ACHN (cell line): ENCODE data around the gene RTP5.
"Not testable (repeated sequence)": the region's sequence is repeated elsewhere in the genome, so short reads cannot be mapped to it uniquely, and the experiment has no call there.

Experiments
- DNase-seq: peaks from one replicate; pipeline ENCODE4 v3.0.0-alpha.2; 2015
- in situ Hi-C: cut with HindIII; loops from 2 replicates; pipeline ENCODE4 v1.10.0; 2017; ENCODE audit warnings: low sequenced_read_pairs, low pct_ligation_motif_present, low pct_unique_long_range_greater_than_20kb

RTP5 gene

DNA sequence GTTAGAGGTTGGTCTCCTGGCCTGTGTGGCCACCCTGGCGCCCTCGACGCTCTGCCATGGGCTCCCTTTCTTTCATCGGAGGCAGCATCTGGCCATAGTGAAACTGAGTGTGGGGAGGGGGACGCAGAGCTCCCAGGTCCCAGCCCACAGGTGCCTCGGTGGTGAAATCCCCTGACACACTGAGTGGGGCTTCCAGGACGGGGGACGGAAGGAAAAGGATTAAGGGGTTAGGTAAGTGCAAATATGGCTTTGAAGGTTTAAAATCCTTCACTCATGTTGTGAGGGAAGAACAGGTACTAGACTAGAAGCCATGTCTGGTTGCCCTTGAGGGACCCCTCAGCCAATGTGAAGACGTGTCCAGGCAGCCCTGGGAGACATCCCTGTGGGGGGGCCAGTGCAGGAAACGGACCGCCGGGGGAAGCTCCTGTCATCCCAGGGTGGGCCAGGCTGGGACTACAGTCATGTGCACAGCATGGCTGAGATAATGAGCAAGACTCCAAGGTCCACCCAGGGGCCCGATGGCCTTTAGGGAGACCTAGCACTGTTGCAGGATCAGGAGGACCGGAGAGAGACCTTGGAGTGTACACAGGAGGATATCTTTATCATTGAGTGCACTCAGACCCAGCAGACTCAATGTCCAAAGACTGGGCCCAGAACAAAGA lies 36.3 kb downstream of the RTP5 start:
- no peak for DNase-seq
- in situ Hi-C loops = no loop called here

DNA sequence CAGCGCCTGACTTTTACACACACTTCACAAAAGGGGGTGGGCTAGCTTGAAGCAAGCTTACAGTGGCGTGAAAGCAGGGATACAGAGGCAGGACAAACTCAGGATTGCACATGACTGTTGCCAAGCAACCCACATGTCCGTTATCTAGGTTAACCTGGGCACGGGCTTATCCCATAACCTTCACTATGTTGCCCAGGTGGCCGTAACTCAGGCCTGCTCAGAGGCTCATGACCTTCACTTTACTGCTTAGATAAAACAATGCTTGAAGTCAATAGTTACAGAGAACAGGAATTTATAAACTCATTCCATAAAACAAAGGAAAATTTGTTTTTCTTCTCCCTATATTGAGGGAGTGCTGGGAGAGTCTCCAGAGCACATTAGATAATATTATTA lies 36.8 kb downstream of the RTP5 start:
- DNase-seq, in situ Hi-C loops: not testable (repeated sequence)

DNA sequence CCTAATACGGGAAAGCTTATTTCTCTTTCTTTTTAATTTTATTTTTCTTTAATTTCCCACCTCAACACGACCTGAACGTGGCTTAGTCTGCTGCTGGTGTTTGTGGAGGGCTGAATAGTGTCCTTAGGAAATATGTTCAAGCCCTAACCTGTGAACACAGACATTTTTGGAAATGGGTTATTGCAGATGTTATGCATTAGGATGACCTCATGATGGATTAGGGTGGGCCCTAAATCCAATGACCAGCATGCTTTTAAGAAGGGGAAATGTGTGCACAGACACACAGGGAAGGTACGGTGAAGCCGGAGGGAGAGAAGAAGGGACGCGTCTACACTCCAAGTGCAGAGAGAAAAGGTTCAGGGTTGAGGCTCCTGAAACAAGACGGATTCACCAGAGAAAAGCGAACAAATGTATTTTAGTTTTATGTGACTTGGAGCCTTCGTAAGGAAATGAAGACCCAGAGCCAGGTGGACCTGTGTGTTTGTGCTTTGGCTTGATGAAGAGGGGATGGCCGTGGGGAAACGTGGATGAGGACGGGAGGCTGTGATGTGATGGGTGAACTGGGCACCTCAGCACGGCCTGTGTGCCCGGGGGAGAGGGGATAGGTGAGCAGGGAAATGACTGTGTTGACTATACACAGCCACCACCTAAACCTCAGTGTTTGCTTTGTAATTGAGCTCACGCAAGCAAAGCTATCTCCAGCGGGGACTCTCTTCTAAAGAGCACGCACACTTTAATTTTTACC lies 37.5 kb downstream of the RTP5 start:
- no peak for DNase-seq
- in situ Hi-C loops = no loop called here

DNA sequence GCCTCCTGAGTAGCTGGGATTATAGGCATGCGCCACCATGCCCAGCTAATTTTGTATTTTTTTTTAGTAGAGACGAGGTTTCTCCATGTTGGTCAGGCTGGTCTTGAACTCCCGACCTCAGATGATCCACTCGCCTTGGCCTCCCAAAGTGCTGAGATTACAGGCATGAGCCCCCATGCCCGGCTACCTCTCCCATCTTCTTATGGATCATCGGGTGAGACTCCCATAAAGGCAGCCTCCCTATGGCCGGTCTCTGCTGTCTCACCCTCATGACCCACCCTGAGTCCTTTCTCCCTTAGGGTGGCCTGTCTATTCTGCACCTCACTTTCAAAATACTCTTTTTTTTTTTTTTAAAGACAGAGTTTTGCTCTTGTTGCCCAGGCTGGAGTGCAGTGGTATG lies 38.3 kb downstream of the RTP5 start:
- DNase-seq, in situ Hi-C loops: not testable (repeated sequence)

DNA sequence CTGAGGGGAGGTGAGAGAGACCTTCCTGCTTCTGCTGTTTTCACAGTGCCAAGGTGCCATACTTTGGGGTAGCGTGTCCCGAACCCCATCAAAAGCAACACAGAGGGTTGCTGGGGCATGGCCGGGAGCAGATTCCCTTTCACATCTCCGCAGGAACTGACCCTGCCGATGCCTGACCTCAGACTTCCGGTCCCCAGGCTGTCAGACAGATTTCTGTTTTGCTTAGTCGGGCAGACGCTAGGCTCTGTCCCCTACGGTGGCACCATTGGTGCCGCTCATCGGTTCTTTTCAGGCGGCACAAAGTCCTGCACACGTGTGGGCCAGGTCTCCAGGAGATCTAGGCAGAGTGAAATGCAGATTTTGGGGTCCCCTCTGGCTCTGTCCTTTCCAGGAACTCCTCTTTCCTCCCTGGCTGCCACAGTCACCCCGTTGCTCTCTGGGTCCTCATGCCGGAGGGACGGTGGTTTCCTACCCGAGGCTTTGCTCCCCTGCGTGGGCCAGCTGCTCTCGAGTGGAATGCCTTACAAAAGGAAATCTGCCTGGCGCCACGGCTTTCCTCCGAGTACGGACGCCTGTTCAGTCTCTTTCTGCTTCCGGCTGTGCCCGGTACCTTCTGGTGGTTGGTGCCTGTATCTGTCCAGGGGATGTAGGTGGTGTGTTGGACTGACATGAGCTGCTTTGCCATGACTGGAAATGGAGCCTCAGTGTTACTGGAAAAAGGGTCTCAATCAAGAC lies 39.3 kb downstream of the RTP5 start:
- no peak for DNase-seq
- in situ Hi-C loops = no loop called here

DNA sequence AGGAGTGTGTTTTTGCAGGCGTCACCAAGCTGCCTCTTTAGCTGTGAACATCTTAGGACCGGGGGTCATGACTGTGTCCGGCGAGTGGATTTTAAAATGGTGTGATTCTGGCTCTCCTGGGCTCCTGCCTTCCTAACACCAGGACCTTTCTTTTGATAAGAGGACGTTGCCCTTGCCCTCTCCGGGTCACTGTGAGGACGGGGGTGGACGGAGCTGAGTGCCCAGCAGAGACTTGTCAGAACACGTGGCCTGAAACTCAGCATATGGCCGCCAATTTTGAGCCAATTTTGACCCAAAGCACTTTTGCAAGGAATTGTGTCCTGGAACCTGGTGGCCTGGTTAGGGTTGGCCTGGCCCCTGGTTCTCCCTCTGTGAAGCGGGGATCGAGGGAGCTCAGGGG lies 40.2 kb downstream of the RTP5 start:
- in situ Hi-C loops = no loop called here
- DNase-seq = no peak

DNA sequence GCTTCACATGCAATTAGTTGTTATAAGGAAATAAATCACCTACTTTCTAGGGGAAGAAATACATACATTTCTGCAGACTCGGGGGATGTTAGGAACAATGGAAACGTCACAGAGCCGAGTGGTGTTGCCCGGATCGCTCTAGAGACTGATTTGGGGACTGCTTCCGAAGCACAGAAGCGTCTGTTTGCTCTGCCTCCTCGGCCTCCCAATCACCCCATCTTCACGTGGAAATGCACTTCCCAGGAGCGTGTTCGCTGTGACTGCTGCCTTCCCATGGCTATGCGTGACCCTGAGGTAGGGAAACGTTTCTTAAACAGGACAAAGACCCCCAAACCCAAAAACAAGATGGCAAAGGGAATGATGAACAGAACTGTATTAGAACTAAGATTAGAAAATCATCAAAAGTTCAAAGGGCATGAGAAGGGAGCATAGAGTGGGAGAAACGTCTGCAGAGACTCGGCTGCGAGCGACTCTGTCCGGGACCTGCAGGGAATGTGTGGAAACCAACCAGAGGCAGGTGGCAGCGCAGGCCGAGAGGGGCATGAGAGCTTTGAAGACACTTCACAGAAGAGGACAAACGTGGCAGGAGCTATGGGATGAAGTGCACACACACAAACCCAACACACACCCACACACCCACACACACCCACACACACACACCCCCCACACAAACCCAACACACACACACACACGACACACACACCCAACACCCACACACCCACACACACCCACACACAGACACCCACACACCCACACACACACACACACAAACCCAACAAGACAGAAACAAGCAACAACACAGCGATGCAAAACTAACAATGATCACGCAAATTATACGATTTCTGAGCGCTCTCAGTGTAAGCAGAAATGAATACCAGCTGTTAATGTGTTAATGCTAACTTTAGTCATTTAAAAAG lies 41.3 kb downstream of the RTP5 start:
- in situ Hi-C loops = no loop called here
- DNase-seq = no peak

DNA sequence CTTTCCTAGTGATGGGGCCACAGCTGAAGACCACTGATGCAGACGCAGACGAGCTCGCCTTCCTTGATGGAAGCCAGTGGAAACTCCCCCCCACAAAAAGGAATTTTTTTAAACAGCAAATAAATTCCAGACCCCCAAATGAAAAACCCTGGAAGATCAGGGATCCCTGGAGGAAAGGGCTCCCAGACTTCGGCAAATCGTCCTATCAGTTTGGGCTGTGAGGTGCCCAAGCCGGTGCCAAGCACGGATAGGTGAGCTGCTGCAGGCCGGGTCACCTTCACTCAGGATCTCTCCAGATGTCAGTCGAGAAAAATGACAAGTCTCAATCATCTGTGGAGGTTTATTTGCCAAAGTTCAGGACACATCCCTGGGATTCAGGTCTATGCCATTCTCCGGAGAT lies 42.0 kb downstream of the RTP5 start:
- DNase-seq = no peak
- in situ Hi-C loops = no loop called here

DNA sequence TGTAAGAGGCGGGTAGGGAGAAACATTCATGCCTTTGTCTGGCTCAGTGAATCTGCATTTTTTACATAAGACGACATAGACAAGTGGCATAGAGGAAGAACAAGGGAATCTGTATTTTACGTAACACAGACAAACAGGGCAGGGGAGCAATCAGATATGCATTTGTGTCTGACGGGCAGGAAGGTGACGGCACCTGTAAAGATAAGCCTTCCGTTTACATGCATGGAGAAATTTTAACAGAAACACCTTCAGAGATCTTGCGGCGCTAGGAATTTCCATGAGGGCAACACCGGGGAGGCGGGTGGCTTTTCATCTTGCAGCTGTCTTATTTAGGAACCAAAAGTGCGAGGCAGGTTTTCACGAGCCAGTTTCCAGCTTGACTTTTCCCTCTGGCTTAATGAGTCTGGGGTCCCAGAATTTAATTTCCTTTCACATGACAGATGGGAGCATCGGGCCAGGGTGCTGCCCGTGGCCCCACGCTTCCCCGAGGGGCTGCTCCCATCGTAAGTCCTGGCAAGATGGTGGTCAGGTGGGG lies 42.6 kb downstream of the RTP5 start:
- in situ Hi-C loops = no loop called here
- DNase-seq = no peak

DNA sequence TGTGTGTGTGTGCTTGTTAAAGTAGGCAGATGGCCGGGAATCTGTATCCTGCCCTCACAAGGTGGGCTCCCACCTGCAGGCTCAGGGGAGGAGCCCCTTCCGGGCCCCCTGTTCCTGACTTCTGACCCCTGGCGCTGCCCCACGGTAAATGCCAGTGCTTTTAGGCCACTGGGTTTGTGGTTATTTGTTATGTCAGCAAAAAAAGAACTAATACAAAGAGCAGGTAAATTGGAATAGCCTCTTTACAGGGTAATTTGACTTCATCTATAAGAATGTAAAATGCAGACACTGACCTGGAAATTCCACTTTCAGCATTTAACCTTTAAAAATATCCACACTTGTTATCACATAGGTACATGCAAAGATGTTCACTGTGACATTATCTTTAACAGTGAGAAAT lies 44.2 kb downstream of the RTP5 start:
- no peak for DNase-seq
- in situ Hi-C loops = no loop called here

DNA sequence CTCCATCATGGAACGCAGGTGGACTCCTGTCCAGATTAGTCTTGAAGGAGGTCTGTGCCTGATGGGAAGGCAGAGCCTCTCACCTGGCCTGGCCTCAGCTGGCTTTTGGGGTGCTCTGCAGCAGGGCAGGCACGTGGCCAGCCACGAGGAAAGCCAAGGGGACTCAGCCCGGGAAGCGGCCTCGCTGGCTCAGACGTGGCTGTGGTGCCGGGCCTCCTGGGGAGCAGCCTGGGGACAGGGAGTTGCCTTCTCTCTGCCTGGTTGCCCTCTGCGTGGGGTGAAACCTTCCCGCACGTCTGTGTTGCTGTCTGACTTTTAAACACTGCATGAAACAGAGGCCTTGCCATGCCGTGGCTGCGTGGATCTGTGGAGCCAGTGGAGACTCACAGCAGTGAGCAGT lies 45.0 kb downstream of the RTP5 start:
- in situ Hi-C loops = no loop called here
- DNase-seq = no peak

DNA sequence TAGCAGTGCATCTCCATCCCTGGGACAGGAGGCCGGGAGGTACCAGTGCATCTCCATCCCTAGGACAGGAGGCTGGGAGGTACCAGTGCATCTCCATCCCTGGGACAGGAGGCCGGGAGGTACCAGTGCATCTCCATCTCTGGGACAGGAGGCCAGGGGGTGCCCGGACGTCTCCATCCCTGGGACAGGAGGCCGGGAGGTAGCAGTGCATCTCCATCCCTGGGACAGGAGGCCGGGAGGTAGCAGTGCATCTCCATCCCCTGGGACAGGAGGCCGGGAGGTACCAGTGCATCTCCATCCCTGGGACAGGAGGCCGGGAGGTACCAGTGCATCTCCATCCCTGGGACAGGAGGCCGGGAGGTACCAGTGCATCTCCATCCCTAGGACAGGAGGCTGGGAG lies 52.1 kb downstream of the RTP5 start:
- in situ Hi-C loops = not testable (repeated sequence)

DNA sequence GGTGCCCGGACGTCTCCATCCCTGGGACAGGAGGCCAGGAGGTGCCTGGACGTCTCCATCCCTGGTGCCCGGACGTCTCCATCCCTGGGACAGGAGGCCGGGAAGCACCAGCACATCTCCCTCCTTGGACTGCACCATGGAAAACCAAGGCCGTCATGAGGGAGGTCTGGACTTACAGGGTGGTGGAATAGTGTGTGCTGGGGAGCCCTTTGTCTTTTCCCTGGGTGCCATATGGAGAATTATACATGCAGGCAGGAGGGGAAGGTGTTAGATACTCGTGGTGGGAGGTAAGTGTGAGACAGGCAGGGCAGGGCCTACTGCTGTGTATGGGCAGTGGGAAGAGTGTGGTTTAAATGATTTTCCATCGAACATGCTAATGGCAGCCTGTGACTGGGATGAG lies 52.9 kb downstream of the RTP5 start:
- no peak for DNase-seq
- in situ Hi-C loops = no loop called here

More for the DNA sequence above, 52.1 kb downstream of the RTP5 start:
- not testable (repeated sequence) for DNase-seq

DNA sequence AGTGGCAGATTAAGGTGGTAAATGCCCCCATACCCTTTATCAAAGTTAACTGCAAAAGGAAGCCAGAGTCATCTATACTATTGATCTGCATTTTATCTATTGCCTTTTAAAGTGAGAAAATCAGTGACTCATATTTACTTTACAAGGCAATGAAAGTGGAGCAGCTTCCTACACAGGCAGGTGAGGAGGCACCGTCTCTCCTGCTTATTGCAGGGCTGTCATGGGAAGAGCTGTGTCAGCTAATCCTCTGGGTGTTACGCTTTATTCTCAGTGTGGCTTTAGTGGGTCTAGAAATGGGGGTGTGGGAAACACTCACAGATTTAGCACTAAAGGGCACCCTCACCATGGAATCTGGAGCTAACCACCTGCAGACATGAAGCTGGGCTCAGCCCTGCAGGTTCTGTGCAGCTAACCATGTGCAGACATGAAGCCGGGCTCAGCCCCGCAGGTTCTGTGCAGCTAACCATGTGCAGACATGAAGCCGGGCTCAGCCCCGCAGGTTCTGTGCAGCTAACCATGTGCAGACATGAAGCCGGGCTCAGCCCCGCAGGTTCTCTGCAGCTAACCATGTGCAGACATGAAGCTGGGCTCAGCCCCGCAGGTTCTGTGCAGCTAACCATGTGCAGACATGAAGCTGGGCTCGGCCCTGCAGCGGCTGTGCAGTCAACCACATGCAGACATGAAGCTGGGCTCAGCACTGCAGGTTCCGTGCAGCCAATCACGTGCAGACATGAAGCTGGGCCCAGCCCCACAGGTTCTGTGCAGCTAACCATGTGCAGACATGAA lies 53.5 kb downstream of the RTP5 start:
- in situ Hi-C loops = not testable (repeated sequence)

More for the DNA sequence above, 53.5 kb downstream of the RTP5 start:
- DNase-seq = not testable (repeated sequence)
